K562 (cell line): ENCODE measurements around the gene SGPL1. TPM values are rescaled to one million over a fixed set of nuclear protein-coding genes. Genes with fewer than 3 reads are reported as not detected.
A peak's percentile ranks its signal among the peaks of the same experiment; 100 is the strongest.

Experiments used
- BHLHE40 ChIP-seq: IDR thresholded peaks from 2 replicates; pipeline ENCODE4 v1.6.1; 2011; ENCODE audit warnings: low read length, improper control_type of control experiment
- CHD1 ChIP-seq: fragments of 200-600 bp; sonication (generic); IDR thresholded peaks from one replicate; pipeline ENCODE4 v1.6.1; 2012; ENCODE audit warnings: mild to moderate bottlenecking, moderate library complexity, low read length, inconsistent platforms
- FIP1L1 ChIP-seq: fragments of 200-400 bp; formaldehyde crosslinking; IDR thresholded peaks from 2 replicates; pipeline ENCODE4 v1.6.1; 2018; ENCODE audit warnings: mild to moderate bottlenecking, low read depth, low read length; ENCODE audit not compliant: poor library complexity, severe bottlenecking
- FOXP4 ChIP-seq: sonication (generic); formaldehyde crosslinking; IDR thresholded peaks from 2 replicates; pipeline ENCODE4 v1.8.0; 2022; ENCODE audit warnings: mild to moderate bottlenecking, missing genetic modification reagents, borderline replicate concordance
- L3MBTL2 ChIP-seq: fragments of 450-650 bp; IDR thresholded peaks from 2 replicates; pipeline ENCODE4 v1.6.1; 2016; ENCODE audit warnings: mild to moderate bottlenecking, moderate library complexity
- PCBP1 ChIP-seq: fragments of 200-400 bp; formaldehyde crosslinking; IDR thresholded peaks from 2 replicates; pipeline ENCODE4 v1.6.1; 2018; ENCODE audit warnings: mild to moderate bottlenecking, low read depth, low read length; ENCODE audit not compliant: poor library complexity, severe bottlenecking
- PURB ChIP-seq: sonication (generic); formaldehyde crosslinking; IDR thresholded peaks from 2 replicates; pipeline ENCODE4 v1.9.0; 2021; ENCODE audit warnings: low read depth, mild to moderate bottlenecking, missing genetic modification reagents
- RBM14 ChIP-seq: fragments of 200-400 bp; formaldehyde crosslinking; IDR thresholded peaks from 2 replicates; pipeline ENCODE4 v1.6.1; 2018; ENCODE audit warnings: low read depth, mild to moderate bottlenecking, low read length, moderate library complexity, borderline replicate concordance; ENCODE audit not compliant: insufficient read depth
- SMAD1 ChIP-seq: fragments of 150-350 bp; IDR thresholded peaks from 2 replicates; pipeline ENCODE4 v1.6.1; 2014; ENCODE audit warnings: low read length, low read depth; ENCODE audit not compliant: partially characterized antibody
- THRA ChIP-seq: fragments of 450-650 bp; IDR thresholded peaks from 2 replicates; pipeline ENCODE4 v1.6.1; 2017; ENCODE audit warnings: mild to moderate bottlenecking, moderate library complexity
- TOE1 ChIP-seq, 2 experiments: fragments of 450-650 bp in 1 of 2; sonication (generic) in 1 of 2; formaldehyde crosslinking in 1 of 2; IDR thresholded peaks; 2 replicates each; pipeline versions ENCODE4 v1.7.1 to v1.8.0; 2016 to 2022; ENCODE audit warnings: borderline replicate concordance in 2 of 2, mild to moderate bottlenecking in 2 of 2, antibody characterized with exemption in 1 of 2, inconsistent platforms in 1 of 2, low read depth in 1 of 2, missing genetic modification reagents in 1 of 2, moderate library complexity in 1 of 2
- TSHZ1 ChIP-seq: fragments of 250-450 bp; sonication (Bioruptor Pico); IDR thresholded peaks from 2 replicates; pipeline ENCODE4 v1.4.0; 2020; ENCODE audit warnings: mild to moderate bottlenecking, moderate library complexity
- ZNF592 ChIP-seq: fragments of 450-650 bp; IDR thresholded peaks from 2 replicates; pipeline ENCODE4 v1.6.1; 2017; ENCODE audit warnings: antibody characterized with exemption, mild to moderate bottlenecking
- polyA plus RNA-seq, 8 experiments: library from polyadenylated mRNA; depleted of rRNA in 4 of 8; stranded (reverse) in 5 of 8; unstranded in 3 of 8; fragments of >200 nt; fragmentation: Nextera tagmentation in 2 of 8; fragmentation: Illumina TruSeq in 1 of 8; extraction: Ambion mirVana in 2 of 8; extraction: Trizol in 1 of 8; gene quantifications; 2 replicates each; pipeline versions ENCODE4 v1.2.1 to v1.2.3, GENCODE V29; 2011 to 2014; ENCODE audit warnings: inconsistent platforms in 1 of 8, missing spikeins in 1 of 8
- total RNA-seq, 7 experiments: library from RNA; depleted of rRNA in 6 of 7; stranded (reverse); fragments of >200 nt in 6 of 7; fragmentation: Illumina TruSeq in 2 of 7; extraction: Trizol in 2 of 7; gene quantifications; 2 replicates each; pipeline versions ENCODE4 v1.2.1 to v1.2.3, GENCODE V29; 2011 to 2021; ENCODE audit warnings: low replicate concordance in 1 of 7

The SGPL1 gene
- total and polyA plus RNA-seq, 9 of the 15 experiments (the other 6 are each of a cell fraction or from before 2014, with no cell fraction given) = 6.0 to 18.0 (median 8.7) TPM

GRCh38 chr10:70887804-70888800 lies 72.4 kb downstream of the SGPL1 start, which contains the start of gene PCBD1 (continued):
- TF ChIP-seq TOE1 (IDR thresholded peaks at IDR 0.05; ENCODE audit: borderline replicate concordance) (no peak), TOE1 (CRISPR knock-in tag; IDR thresholded peaks at IDR 0.05; ENCODE audit: borderline replicate concordance, low read depth) (no peak), TSHZ1 (CRISPR knock-in tag) (no peak), ZNF592 (no peak; the same call in none of the 2 replicates), RBM14 (no peak), CHD1 (peak; percentile 71), FIP1L1 (no peak), BHLHE40 (peak; percentile 61; the same call in 1 of the 2 replicates), SMAD1 (no peak), THRA (no peak), FOXP4 (CRISPR knock-in tag) (no peak), L3MBTL2 (peak; percentile 47; the same call in 1 of the 2 replicates), PCBP1 (no peak), PURB (CRISPR knock-in tag) (no peak)
